HL-60 (cell line): ENCODE data around the gene MTFR1L.

Experiments used
- DNase-seq, 2 experiments: peaks; one replicate each; pipeline ENCODE4 v3.0.0-alpha.2; 2010 to 2020; ENCODE audit warnings: low read depth in 1 of 2, low spot score in 1 of 2
- H3K27ac ChIP-seq: fragments of 250-450 bp; sonication (Bioruptor Pico); replicated peaks from 2 replicates; pipeline ENCODE4 v1.5.1; 2020; ENCODE audit warnings: mild to moderate bottlenecking, moderate library complexity
- H3K27me3 ChIP-seq: fragments of 250-450 bp; sonication (Bioruptor Pico); 2 replicates; pipeline ENCODE4 v1.5.1; 2021; ENCODE audit warnings: mild to moderate bottlenecking, moderate library complexity; ENCODE audit not compliant: insufficient read depth, poor library complexity, severe bottlenecking
- H3K4me3 ChIP-seq: replicated peaks from 2 replicates; pipeline ENCODE4 v1.5.1; 2011; ENCODE audit warnings: mild to moderate bottlenecking, control low read depth, low read length; ENCODE audit not compliant: insufficient read depth
- CTCF ChIP-seq: IDR thresholded peaks from one replicate; pipeline ENCODE4 v1.5.1; 2011; ENCODE audit warnings: low read length, control low read depth, inconsistent platforms; ENCODE audit not compliant: insufficient read depth
- GABPA ChIP-seq: IDR thresholded peaks from 2 replicates; pipeline ENCODE4 v1.6.1; 2012; ENCODE audit warnings: low read depth
- POLR2AphosphoS5 ChIP-seq: IDR thresholded peaks from 2 replicates; pipeline ENCODE4 v1.6.1; 2012; ENCODE audit warnings: low read depth
- REST ChIP-seq: IDR thresholded peaks from 2 replicates; pipeline ENCODE4 v1.6.1; 2012; ENCODE audit warnings: low read depth; ENCODE audit not compliant: insufficient replicate concordance
- SPI1 ChIP-seq: IDR thresholded peaks from 2 replicates; pipeline ENCODE4 v1.6.1; 2012; ENCODE audit warnings: low read depth, mild to moderate bottlenecking, borderline replicate concordance

The MTFR1L gene

GRCh38 chr1:25784575-25785051 lies 35.1 kb upstream of the MTFR1L start:
- no peak for DNase-seq
- H3K4me3 ChIP-seq, result no peak overlapping the region
- TF ChIP-seq POLR2AphosphoS5, result no peak
- no peak for TF ChIP-seq REST
- no peak for TF ChIP-seq SPI1
- no peak for TF ChIP-seq CTCF
- TF ChIP-seq GABPA, result no peak
- H3K27me3 ChIP-seq, result no peaks in the 10 kb centered on the region
- H3K27ac ChIP-seq, result no peak overlapping the region

GRCh38 chr1:25785333-25786067 lies 34.3 kb upstream of the MTFR1L start:
- H3K4me3 ChIP-seq, result no peak overlapping the region
- H3K27ac ChIP-seq, result no peak overlapping the region
- TF ChIP-seq REST, result no peak
- TF ChIP-seq SPI1, result no peak
- TF ChIP-seq GABPA, result no peak
- no peak for TF ChIP-seq CTCF
- no peak for TF ChIP-seq POLR2AphosphoS5
- no peaks in the 10 kb centered on the region for H3K27me3 ChIP-seq
- DNase-seq, result no peak

GRCh38 chr1:25786887-25787759 lies 32.6 kb upstream of the MTFR1L start:
- H3K27ac ChIP-seq, result no peak overlapping the region
- no peak for TF ChIP-seq REST
- no peak for TF ChIP-seq CTCF
- no peaks in the 10 kb centered on the region for H3K27me3 ChIP-seq
- H3K4me3 ChIP-seq, result no peak overlapping the region
- no peak for DNase-seq
